OCI-LY3 (cell line): ENCODE measurements around the gene SHC4.

Experiments used
- H2AFZ ChIP-seq: fragments of 200-600, 300-600 bp; shearing (Covaris generic); 2 replicates; pipeline ENCODE4 v1.6.0; 2014; ENCODE audit warnings: antibody characterized with exemption, low read depth, low read length
- H3K27ac ChIP-seq: fragments of 200-600, 300-600 bp; sonication (generic); 2 replicates; pipeline ENCODE4 v1.5.1; 2014; ENCODE audit warnings: mild to moderate bottlenecking, low read length, moderate library complexity, mixed read lengths
- H3K27me3 ChIP-seq: fragments of 200-600, 300-600 bp; sonication (generic); 2 replicates; pipeline ENCODE4 v1.6.1; 2014; ENCODE audit warnings: low read depth, low read length, mixed read lengths
- H3K36me3 ChIP-seq: fragments of 200-600, 300-600 bp; sonication (generic); replicated peaks from 2 replicates; pipeline ENCODE3; 2014; ENCODE audit warnings: low read depth, low read length, mixed read lengths
- H3K4me1 ChIP-seq: fragments of 300-600, 200-600 bp; sonication (generic); 2 replicates; pipeline ENCODE4 v1.6.1; 2014; ENCODE audit warnings: low read length, mixed read lengths
- H3K4me2 ChIP-seq: fragments of 200-600, 300-600 bp; sonication (generic); 2 replicates; pipeline ENCODE4 v1.6.1; 2014; ENCODE audit warnings: low read length, mixed read lengths
- H3K4me3 ChIP-seq: fragments of 300-600, 200-600 bp; sonication (generic); 2 replicates; pipeline ENCODE4 v1.5.1; 2014; ENCODE audit warnings: antibody characterized with exemption, mild to moderate bottlenecking, low read length, moderate library complexity
- H3K79me2 ChIP-seq: fragments of 300-600, 200-600 bp; shearing (Covaris generic); 2 replicates; pipeline ENCODE4 v1.6.1; 2014; ENCODE audit warnings: mild to moderate bottlenecking, low read length, mixed read lengths
- H3K9ac ChIP-seq: fragments of 300-600, 200-600 bp; shearing (Covaris generic); 2 replicates; pipeline ENCODE4 v1.6.0; 2014; ENCODE audit warnings: mild to moderate bottlenecking, low read length, moderate library complexity
- H3K9me3 ChIP-seq: fragments of 200-600, 300-600 bp; shearing (Covaris generic); 2 replicates; pipeline ENCODE4 v1.6.1; 2014; ENCODE audit warnings: low read length, mixed read lengths; ENCODE audit not compliant: insufficient read depth
- H4K20me1 ChIP-seq: fragments of 200-600, 300-600 bp; sonication (generic); 2 replicates; pipeline ENCODE4 v1.6.1; 2016; ENCODE audit warnings: low read length, mixed read lengths; ENCODE audit not compliant: insufficient read depth
- CTCF ChIP-seq: fragments of 200-600, 300-600 bp; sonication (generic); IDR thresholded peaks from 2 replicates; pipeline ENCODE4 v1.5.1; 2014; ENCODE audit warnings: antibody characterized with exemption, low read length, low read depth
- EZH2phosphoT487 ChIP-seq: fragments of 200-600 bp; shearing (Covaris generic); IDR thresholded peaks from 2 replicates; pipeline ENCODE4 v1.6.1; 2018; ENCODE audit warnings: antibody characterized with exemption, mixed run types, low read depth

SHC4 gene

DNA sequence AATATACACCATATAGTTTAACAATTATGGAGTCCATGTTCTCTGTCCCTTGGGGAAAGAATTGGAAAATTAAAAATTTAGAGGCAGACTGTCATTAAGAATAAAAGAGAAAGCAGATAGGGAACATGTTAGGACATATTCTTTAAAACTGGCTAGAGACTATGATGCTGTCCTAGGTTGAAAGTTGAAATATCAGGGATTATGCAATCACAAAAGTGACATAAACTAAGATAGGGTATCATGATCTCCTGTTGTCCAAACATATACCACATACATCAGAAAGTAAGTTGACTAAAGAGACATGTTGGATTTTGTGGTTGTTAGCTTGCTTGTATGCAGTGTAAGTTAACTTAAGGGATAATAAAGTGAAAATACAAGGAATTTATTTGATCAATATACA is 95.7 kb downstream of the SHC4 start:
- TF ChIP-seq EZH2phosphoT487 (no peak), CTCF (no peak)
- Histone ChIP-seq H3K4me3 (no peak overlapping the region), H3K4me2 (no peak overlapping the region), H3K79me2 (no peaks in the 10 kb centered on the region), H3K36me3 (no peaks in the 10 kb centered on the region), H3K9ac (no peak overlapping the region), H3K4me1 (peaks cover 10% of the 10 kb centered on the region), H4K20me1 (no peaks in the 10 kb centered on the region), H2AFZ (no peak overlapping the region; the same call in 1 of the 2 replicates), H3K27me3 (0 out of 2 replicates have a peak, but pooled peaks cover 5% of the 10 kb centered on the region), H3K9me3 (no peaks in the 10 kb centered on the region), H3K27ac (no peak overlapping the region)

GRCh38 chr15:48866141-48866563 is 97.6 kb downstream of the SHC4 start:
- Histone ChIP-seq H3K27me3 (no peaks in the 10 kb centered on the region), H2AFZ (no peak overlapping the region), H3K79me2 (no peaks in the 10 kb centered on the region), H3K27ac (no peak overlapping the region), H3K4me3 (no peak overlapping the region), H3K9me3 (no peaks in the 10 kb centered on the region), H3K36me3 (no peaks in the 10 kb centered on the region), H3K9ac (no peak overlapping the region), H3K4me2 (no peak overlapping the region), H4K20me1 (no peaks in the 10 kb centered on the region), H3K4me1 (peaks cover 18% of the 10 kb centered on the region)
- TF ChIP-seq CTCF (no peak), EZH2phosphoT487 (no peak)

GRCh38 chr15:48865370-48866079 is 98.2 kb downstream of the SHC4 start:
- Histone ChIP-seq H3K79me2 (no peaks in the 10 kb centered on the region), H3K4me3 (no peak overlapping the region), H3K9ac (no peak overlapping the region), H4K20me1 (no peaks in the 10 kb centered on the region), H3K4me1 (peaks cover 18% of the 10 kb centered on the region), H3K27ac (no peak overlapping the region), H3K27me3 (no peaks in the 10 kb centered on the region), H3K9me3 (no peaks in the 10 kb centered on the region), H2AFZ (peak overlapping the region; percentile 40; the same call in 1 of the 2 replicates), H3K4me2 (peak overlapping the region; percentile 26; the same call in 1 of the 2 replicates), H3K36me3 (no peaks in the 10 kb centered on the region)
- TF ChIP-seq CTCF (no peak), EZH2phosphoT487 (no peak)

- no peak overlapping the region for H3K4me3 ChIP-seq
- no peaks in the 10 kb centered on the region for H3K27me3 ChIP-seq
- H3K9me3 ChIP-seq = no peaks in the 10 kb centered on the region
- peak overlapping the region; percentile 97 for H2AFZ ChIP-seq
- H3K79me2 ChIP-seq = no peaks in the 10 kb centered on the region
- H3K4me2 ChIP-seq = peak overlapping the region; percentile 37
- TF ChIP-seq EZH2phosphoT487 = no peak
- no peak for TF ChIP-seq CTCF
- H4K20me1 ChIP-seq = no peaks in the 10 kb centered on the region
- H3K9ac ChIP-seq = no peak overlapping the region
- peaks cover 33% of the 10 kb centered on the region for H3K4me1 ChIP-seq
- H3K27ac ChIP-seq = no peak overlapping the region
- H3K36me3 ChIP-seq = no peaks in the 10 kb centered on the region
Measured at GRCh38 chr15:48862705-48863104, 101.0 kb downstream of the SHC4 start.
